Measurements from ENCODE around the gene ORAI3.
A peak's percentile ranks its signal among the peaks of the same experiment; 100 is the strongest.
"Not testable (repeated sequence)": the region's sequence is repeated elsewhere in the genome, so short reads cannot be mapped to it uniquely, and the experiment has no call there.

ORAI3 gene

GRCh38 chr16:30924076-30924912 lies 24.6 kb upstream of the ORAI3 start:
- DNase-seq, result no peak

- DNase-seq, result no peak
These were observed 23.8 kb upstream of the ORAI3 start for GRCh38 chr16:30924913-30925631.

- no peak for DNase-seq
These were observed 23.3 kb upstream of the ORAI3 start for GRCh38 chr16:30925632-30925987.

- DNase-seq, result no peak
These were observed 22.7 kb upstream of the ORAI3 start for GRCh38 chr16:30925995-30926811.

GRCh38 chr16:30926937-30927788 lies 21.7 kb upstream of the ORAI3 start:
- DNase-seq, result no peak

GRCh38 chr16:30927789-30928378 lies 21.0 kb upstream of the ORAI3 start:
- DNase-seq, result peak; percentile 95 to 98

GRCh38 chr16:30928390-30928789 lies 20.5 kb upstream of the ORAI3 start:
- no peak for DNase-seq

GRCh38 chr16:30929167-30929566 lies 19.7 kb upstream of the ORAI3 start:
- no peak for DNase-seq

GRCh38 chr16:30930160-30930571 lies 18.7 kb upstream of the ORAI3 start:
- no peak for DNase-seq

GRCh38 chr16:30931068-30931650 lies 17.7 kb upstream of the ORAI3 start:
- no peak for DNase-seq

GRCh38 chr16:30934827-30935557 lies 13.9 kb upstream of the ORAI3 start:
- no peak for DNase-seq

GRCh38 chr16:30937692-30938091 lies 11.2 kb upstream of the ORAI3 start:
- no peak for DNase-seq

- not testable (repeated sequence) for DNase-seq
These were observed 9.3 kb upstream of the ORAI3 start for GRCh38 chr16:30939571-30939970.

- DNase-seq, result peak; percentile 52 to 63
These were observed 7.1 kb upstream of the ORAI3 start for GRCh38 chr16:30941600-30942425.

GRCh38 chr16:30942426-30942806 lies 6.5 kb upstream of the ORAI3 start:
- no peak for DNase-seq

GRCh38 chr16:30944352-30944751 lies 4.5 kb upstream of the ORAI3 start:
- DNase-seq, result no peak

- no peak for DNase-seq
These were observed 2.0 kb upstream of the ORAI3 start for GRCh38 chr16:30946671-30947540.

- DNase-seq, result no peak
These were observed 1.4 kb upstream of the ORAI3 start for GRCh38 chr16:30947541-30947858.

Measured in NCI-H1930 (cell line).